H1 (cell line): ENCODE measurements around the gene APH1B. TPM values are rescaled to one million over a fixed set of nuclear protein-coding genes. Genes with fewer than 3 reads are reported as not detected.

Experiments
- CTCF ChIA-PET: fragments of 300-600 bp; sonication (Branson Sonifier 250); formaldehyde crosslinking; loops from one replicate; lab custom pipeline; 2021; ENCODE audit not compliant: partially characterized antibody; lab: Charles Lee
- POLR2A ChIA-PET: fragments of 300-600 bp; sonication (Branson Sonifier 250); formaldehyde crosslinking; loops from one replicate; lab custom pipeline; 2021; ENCODE audit warnings: inconsistent platforms; ENCODE audit not compliant: partially characterized antibody; lab: Charles Lee
- DNase-seq, 2 experiments: peaks; one replicate each; pipeline versions ENCODE4 v3.0.0 to v3.0.0-alpha.2; 2010 to 2022; ENCODE audit warnings: low spot score in 2 of 2, low read depth in 1 of 2, mixed read lengths in 1 of 2
- FAIRE-seq: peaks from 2 replicates; lab custom pipeline; 2011; peaks lifted over from hg19 to GRCh38; lab: Jason Lieb, UNC
- H2AFZ ChIP-seq: 2 replicates; pipeline ENCODE4 v1.8.1; 2012; ENCODE audit warnings: low read length, inconsistent platforms
- H2AK5ac ChIP-seq: 2 replicates; pipeline ENCODE4 v1.6.1; 2013; ENCODE audit warnings: low read depth, low read length
- H2BK120ac ChIP-seq: replicated peaks from 2 replicates; pipeline ENCODE3; 2013; ENCODE audit warnings: low read depth, low read length, inconsistent platforms
- H2BK12ac ChIP-seq: 2 replicates; pipeline ENCODE4 v1.6.1; 2013; ENCODE audit warnings: low read depth, low read length
- H2BK15ac ChIP-seq: 2 replicates; pipeline ENCODE4 v1.6.1; 2013; ENCODE audit warnings: low read length
- H2BK20ac ChIP-seq: 2 replicates; pipeline ENCODE4 v1.6.1; 2013; ENCODE audit warnings: low read length
- H2BK5ac ChIP-seq: 2 replicates; pipeline ENCODE4 v1.6.1; 2013; ENCODE audit warnings: low read depth, low read length
- H3K14ac ChIP-seq: 2 replicates; pipeline ENCODE4 v1.6.1; 2013; ENCODE audit warnings: inconsistent platforms; ENCODE audit not compliant: insufficient read length
- H3K18ac ChIP-seq: 2 replicates; pipeline ENCODE4 v1.6.1; 2013; ENCODE audit warnings: low read length; ENCODE audit errors: extremely low read depth
- H3K23ac ChIP-seq: 2 replicates; pipeline ENCODE4 v1.6.1; 2013; ENCODE audit warnings: inconsistent platforms; ENCODE audit not compliant: insufficient read length
- H3K23me2 ChIP-seq: 2 replicates; pipeline ENCODE4 v1.6.1; 2013; ENCODE audit warnings: low read depth, low read length
- H3K27ac ChIP-seq: 2 replicates; pipeline ENCODE4 v1.6.1; 2011; ENCODE audit warnings: low read depth, low read length, inconsistent platforms
- H3K27me3 ChIP-seq, 4 experiments: replicated peaks in 1 of 4; 1 replicate in 1 of 4; 2 replicates in 3 of 4; pipeline versions ENCODE4 v1.6.1 to v1.8.1; 2011 to 2013; ENCODE audit warnings: low read length in 3 of 4, mild to moderate bottlenecking in 3 of 4, inconsistent platforms in 2 of 4, mixed read lengths in 2 of 4, moderate library complexity in 1 of 4; ENCODE audit not compliant: control insufficient read depth in 3 of 4, insufficient read depth in 3 of 4; ENCODE audit errors: extremely low read depth in 1 of 4
- H3K36me3 ChIP-seq, 4 experiments: 2 replicates each; pipeline versions ENCODE4 v1.6.1 to v1.8.1; 2011 to 2013; ENCODE audit warnings: mild to moderate bottlenecking in 4 of 4, low read length in 3 of 4, moderate library complexity in 2 of 4, control low read depth in 1 of 4, inconsistent platforms in 1 of 4; ENCODE audit not compliant: insufficient read depth in 4 of 4, control insufficient read depth in 2 of 4
- H3K4ac ChIP-seq: replicated peaks from 2 replicates; pipeline ENCODE3; 2013; ENCODE audit warnings: low read length, low read depth, mixed read lengths, inconsistent platforms; ENCODE audit not compliant: insufficient read length
- H3K4me1 ChIP-seq, 4 experiments: replicated peaks in 1 of 4; 1 replicate in 1 of 4; 2 replicates in 3 of 4; pipeline versions ENCODE4 v1.6.1 to v1.8.1; 2011 to 2013; ENCODE audit warnings: low read length in 3 of 4, inconsistent platforms in 2 of 4, mixed read lengths in 1 of 4; ENCODE audit not compliant: insufficient read depth in 4 of 4, control insufficient read depth in 3 of 4
- H3K4me2 ChIP-seq, 2 experiments: 2 replicates each; pipeline versions ENCODE4 v1.6.1 to v1.8.1; 2011 to 2013; ENCODE audit warnings: low read depth in 2 of 2, low read length in 2 of 2, control low read depth in 1 of 2, inconsistent platforms in 1 of 2, mild to moderate bottlenecking in 1 of 2; ENCODE audit not compliant: insufficient read depth in 1 of 2
- H3K4me3 ChIP-seq, 4 experiments: fragments of 200-600, 300-600 bp in 1 of 4; sonication (generic), shearing (Covaris generic), sonication (Bioruptor Twin) in 1 of 4; 2 replicates each; pipeline versions ENCODE4 v1.5.1 to v1.8.1; 2011 to 2016; ENCODE audit warnings: low read length in 4 of 4, low read depth in 3 of 4, control low read depth in 2 of 4, inconsistent platforms in 2 of 4, mild to moderate bottlenecking in 2 of 4, mixed read lengths in 1 of 4, moderate library complexity in 1 of 4; ENCODE audit not compliant: insufficient read depth in 2 of 4; ENCODE audit errors: extremely low read depth in 1 of 4
- H3K56ac ChIP-seq: replicated peaks from 2 replicates; pipeline ENCODE3; 2013; ENCODE audit warnings: low read depth, mild to moderate bottlenecking, mixed read lengths, low read length, inconsistent platforms; ENCODE audit not compliant: insufficient read length
- H3K79me1 ChIP-seq: 2 replicates; pipeline ENCODE4 v1.6.1; 2013; ENCODE audit warnings: low read depth, low read length, control low read depth
- H3K79me2 ChIP-seq, 2 experiments: 2 replicates each; pipeline versions ENCODE4 v1.6.1 to v1.8.1; 2012 to 2013; ENCODE audit warnings: low read length in 2 of 2, mild to moderate bottlenecking in 2 of 2, inconsistent platforms in 1 of 2; ENCODE audit not compliant: insufficient read depth in 2 of 2, control insufficient read depth in 1 of 2
- H3K9ac ChIP-seq, 4 experiments: replicated peaks in 1 of 4; 1 replicate in 1 of 4; 2 replicates in 3 of 4; pipeline versions ENCODE4 v1.6.1 to v1.8.1; 2011 to 2013; ENCODE audit warnings: low read depth in 3 of 4, low read length in 3 of 4, control low read depth in 2 of 4, mild to moderate bottlenecking in 2 of 4, moderate library complexity in 2 of 4, inconsistent platforms in 1 of 4; ENCODE audit errors: extremely low read depth in 1 of 4
- H3K9me3 ChIP-seq, 2 experiments: 2 replicates each; pipeline versions ENCODE4 v1.6.1 to v1.8.1; 2012 to 2013; ENCODE audit warnings: mild to moderate bottlenecking in 2 of 2, moderate library complexity in 2 of 2, control low read depth in 1 of 2, inconsistent platforms in 1 of 2, low read depth in 1 of 2, low read length in 1 of 2, mixed read lengths in 1 of 2; ENCODE audit not compliant: insufficient read depth in 2 of 2
- H4K20me1 ChIP-seq, 2 experiments: replicated peaks in 1 of 2; 2 replicates each; pipeline versions ENCODE3 to v1.8.1; 2011 to 2013; ENCODE audit warnings: inconsistent platforms in 2 of 2, low read length in 2 of 2, mild to moderate bottlenecking in 1 of 2; ENCODE audit not compliant: insufficient read depth in 2 of 2, control insufficient read depth in 1 of 2
- H4K5ac ChIP-seq: 2 replicates; pipeline ENCODE4 v1.6.1; 2013; ENCODE audit warnings: low read length, low read depth, mixed read lengths, inconsistent platforms; ENCODE audit not compliant: insufficient read length
- H4K8ac ChIP-seq: 2 replicates; pipeline ENCODE4 v1.8.0; 2013; ENCODE audit warnings: mild to moderate bottlenecking, moderate library complexity, low read length, inconsistent platforms; ENCODE audit not compliant: insufficient read depth; ENCODE audit errors: extremely low read depth
- H4K91ac ChIP-seq: replicated peaks from 2 replicates; pipeline ENCODE3; 2013; ENCODE audit warnings: low read length, mixed read lengths, inconsistent platforms; ENCODE audit not compliant: insufficient read length
- EGR1 ChIP-seq: IDR thresholded peaks from 2 replicates; pipeline ENCODE4 v1.6.1; 2011; ENCODE audit warnings: low read depth, low read length, borderline replicate concordance
- EZH2 ChIP-seq: fragments of 200-600 bp; sonication (generic); IDR thresholded peaks from 2 replicates; pipeline ENCODE4 v1.7.1; 2012; ENCODE audit warnings: low read depth, mild to moderate bottlenecking, moderate library complexity, low read length, inconsistent platforms; ENCODE audit not compliant: severe bottlenecking
- HDAC2 ChIP-seq, 2 experiments: fragments of 300-600 bp in 1 of 2; sonication (generic) in 1 of 2; IDR thresholded peaks; 2 replicates each; pipeline ENCODE4 v1.6.1; 2011 to 2012; ENCODE audit warnings: low read depth in 2 of 2, low read length in 2 of 2, mild to moderate bottlenecking in 2 of 2, moderate library complexity in 2 of 2, borderline replicate concordance in 1 of 2, inconsistent platforms in 1 of 2
- POU5F1 ChIP-seq: IDR thresholded peaks from 2 replicates; pipeline ENCODE4 v1.6.1; 2011; ENCODE audit warnings: low read depth, mild to moderate bottlenecking, low read length, moderate library complexity
- SIRT6 ChIP-seq: IDR thresholded peaks from one replicate; pipeline ENCODE4 v1.7.1; 2012; ENCODE audit warnings: low read length, inconsistent platforms
- TCF12 ChIP-seq: IDR thresholded peaks from 2 replicates; pipeline ENCODE4 v1.6.1; 2011; ENCODE audit warnings: low read depth, mild to moderate bottlenecking, low read length
- TEAD4 ChIP-seq: IDR thresholded peaks from 2 replicates; pipeline ENCODE4 v1.6.1; 2012; ENCODE audit warnings: low read depth, low read length, inconsistent platforms, mixed read lengths
- WGBS, 2 experiments: shearing (Covaris generic) in 1 of 2; methylation state at CpG; one replicate each; pipeline versions ENCODE4 v1.1.6 to v1.1.7; 2013 to 2015; ENCODE audit warnings: low lambda C conversion rate in 2 of 2, mixed read lengths in 2 of 2, inconsistent platforms in 1 of 2, low coverage in 1 of 2, missing lambda C conversion rate in 1 of 2; ENCODE audit not compliant: insufficient replicate concordance in 2 of 2, insufficient coverage in 1 of 2, insufficient read length in 1 of 2; ENCODE audit errors: extremely low coverage in 1 of 2, missing lambda C conversion rate in 1 of 2; 5-methylcytosine and 5-hydroxymethylcytosine counted together
- polyA plus RNA-seq, 7 experiments: library from polyadenylated mRNA; depleted of rRNA in 3 of 7; stranded (reverse) in 5 of 7; unstranded in 2 of 7; fragments of >200 nt in 5 of 7; fragments of 200-250 nt in 2 of 7; gene quantifications; 1 replicate in 5 of 7; 2 replicates in 1 of 7; 4 replicates in 1 of 7; pipeline versions ENCODE4 v1.2.1 to v1.2.3, GENCODE V29; 2011 to 2013; ENCODE audit warnings: missing spikeins in 2 of 7, mixed read lengths in 2 of 7
- total RNA-seq: library from RNA; stranded (reverse); fragmentation: NEBNext Ultra II Directional; extraction: Animal tissue kit (Norgen Biotek cat#: 25700); gene quantifications from 2 replicates; pipeline ENCODE4 v1.2.1, GENCODE V29; 2021

Gene APH1B
- total and polyA plus RNA-seq, 2 of the 8 experiments (the other 6 are each of a cell fraction or from before 2014, with no cell fraction given): 11.5 to 22.9 TPM

GRCh38 chr15:63260791-63261190 lies 16.6 kb upstream of the APH1B start:
- no peak overlapping the region for H4K91ac ChIP-seq
- no peak overlapping the region for H3K56ac ChIP-seq
- H2BK15ac ChIP-seq: no peak overlapping the region
- H4K5ac ChIP-seq: no peak overlapping the region
- POLR2A ChIA-PET: interaction anchor here (1.3 kb wide), 1 partner anchor 79 kb away, joined by 5 read pairs; no protein-coding TSS in a partner anchor
- CTCF ChIA-PET: interaction anchor here (1.5 kb wide), 1 partner anchor 44 kb away, joined by 4 read pairs; no protein-coding TSS in a partner anchor
- no peak overlapping the region for H2AK5ac ChIP-seq
- H3K14ac ChIP-seq: no peak overlapping the region
- H3K36me3 ChIP-seq: peaks cover 2 to 21% (median 9%) of the 10 kb centered on the region in 4 experiments; a peak in 5 of 8 replicates
- no peak overlapping the region for H2AFZ ChIP-seq
- peaks cover 0 to 6% (median 1%) of the 10 kb centered on the region in 4 experiments; a peak in 3 of 7 replicates for H3K4me1 ChIP-seq
- H2BK20ac ChIP-seq: no peak overlapping the region
- 91% methylated on average over 5 of the region's 5 CpGs; no CpG with 5 or more reads in 1 of the 2 experiments for WGBS, 2 experiments
- H3K27ac ChIP-seq: no peak overlapping the region
- H2BK5ac ChIP-seq: no peak overlapping the region
- no peak overlapping the region for H3K4me3 ChIP-seq
- no peak overlapping the region for H4K8ac ChIP-seq
- no peak for FAIRE-seq
- H3K4ac ChIP-seq: no peak overlapping the region
- no peak overlapping the region for H3K23ac ChIP-seq
- no peaks in the 10 kb centered on the region for H3K23me2 ChIP-seq
- H4K20me1 ChIP-seq: no peaks in the 10 kb centered on the region
- H3K18ac ChIP-seq: no peak overlapping the region
- H3K9me3 ChIP-seq: no peaks in the 10 kb centered on the region
- no peak for TF ChIP-seq TCF12
- TF ChIP-seq EGR1: no peak
- no peak for TF ChIP-seq HDAC2 (IDR thresholded peaks at IDR 0.05; ENCODE audit: borderline replicate concordance in 1 of 2, low read depth in 2 of 2, low read length in 2 of 2)
- TF ChIP-seq POU5F1: no peak
- no peak for TF ChIP-seq EZH2
- TF ChIP-seq SIRT6: no peak
- TF ChIP-seq TEAD4: no peak
- no peak overlapping the region for H2BK12ac ChIP-seq
- no peak overlapping the region for H3K9ac ChIP-seq
- DNase-seq: no peak
- H3K4me2 ChIP-seq: no peak overlapping the region
- H3K27me3 ChIP-seq: no peaks in the 10 kb centered on the region
- H3K79me2 ChIP-seq: no peaks in the 10 kb centered on the region
- H2BK120ac ChIP-seq: no peak overlapping the region
- H3K79me1 ChIP-seq: no peaks in the 10 kb centered on the region
